ENCODE results near the gene RIT2.

- no peak for TF ChIP-seq CTCF (IDR thresholded peaks at IDR 0.05; ENCODE audit: insufficient read depth, low read length)
- TF ChIP-seq POLR2AphosphoS5 (IDR thresholded peaks at IDR 0.05; ENCODE audit: low read depth) = no peak
Measured at GRCh38 chr18:42941860-42942259, 173.6 kb downstream of the RIT2 start.

Data from HL-60 (cell line).